WTC11 (cell line): ENCODE results near the gene GOSR1. TPM values are rescaled to one million over a fixed set of nuclear protein-coding genes. Genes with fewer than 3 reads are reported as not detected.
A peak's percentile ranks its signal among the peaks of the same experiment; 100 is the strongest.

Source experiments
- AFF4 ChIP-seq: sonication (generic); formaldehyde crosslinking; IDR thresholded peaks from 2 replicates; pipeline ENCODE4 v1.8.1; 2023; ENCODE audit warnings: mild to moderate bottlenecking, missing genetic modification reagents, borderline replicate concordance
- ARID4B ChIP-seq: sonication (generic); formaldehyde crosslinking; IDR thresholded peaks from 2 replicates; pipeline ENCODE4 v1.8.0; 2023; ENCODE audit warnings: missing genetic modification reagents, mild to moderate bottlenecking, borderline replicate concordance
- ATF1 ChIP-seq: sonication (generic); formaldehyde crosslinking; IDR thresholded peaks from 2 replicates; pipeline ENCODE4 v1.8.1; 2023; ENCODE audit warnings: mild to moderate bottlenecking, moderate library complexity, missing genetic modification reagents
- ATF2 ChIP-seq: sonication (generic); formaldehyde crosslinking; IDR thresholded peaks from 2 replicates; pipeline ENCODE4 v1.8.1; 2022; ENCODE audit warnings: low read depth, missing genetic modification reagents, borderline replicate concordance
- ATF6 ChIP-seq: sonication (generic); formaldehyde crosslinking; IDR thresholded peaks from 2 replicates; pipeline ENCODE4 v1.8.1; 2023; ENCODE audit warnings: mild to moderate bottlenecking, missing genetic modification reagents
- ERG ChIP-seq: fragments of 250-450 bp; sonication (Bioruptor Pico); IDR thresholded peaks from 2 replicates; pipeline ENCODE4 v1.8.0; 2021; ENCODE audit warnings: mild to moderate bottlenecking
- FOXP1 ChIP-seq: sonication (generic); formaldehyde crosslinking; IDR thresholded peaks from 2 replicates; pipeline ENCODE4 v1.8.0; 2022; ENCODE audit warnings: missing genetic modification reagents, mild to moderate bottlenecking, moderate library complexity, borderline replicate concordance
- GTF2I ChIP-seq: fragments of 250-450 bp; sonication (Bioruptor Pico); conservative IDR thresholded peaks from 2 replicates; pipeline ENCODE4 v1.4.0; 2021; ENCODE audit warnings: mild to moderate bottlenecking
- JAZF1 ChIP-seq: fragments of 250-450 bp; sonication (Bioruptor Pico); IDR thresholded peaks from 2 replicates; pipeline ENCODE4 v1.9.0; 2021; ENCODE audit warnings: moderate library complexity, mild to moderate bottlenecking, inconsistent platforms
- JUN ChIP-seq: sonication (generic); formaldehyde crosslinking; IDR thresholded peaks from 2 replicates; pipeline ENCODE4 v1.8.0; 2023; ENCODE audit warnings: mild to moderate bottlenecking, missing genetic modification reagents
- KAT7 ChIP-seq: sonication (generic); formaldehyde crosslinking; IDR thresholded peaks from 2 replicates; pipeline ENCODE4 v1.8.1; 2023; ENCODE audit warnings: missing genetic modification reagents, mild to moderate bottlenecking, borderline replicate concordance
- MYBL2 ChIP-seq: sonication (generic); formaldehyde crosslinking; IDR thresholded peaks from 2 replicates; pipeline ENCODE4 v1.8.1; 2023; ENCODE audit warnings: mild to moderate bottlenecking, moderate library complexity, missing genetic modification reagents
- NR1H2 ChIP-seq: sonication (generic); formaldehyde crosslinking; IDR thresholded peaks from 2 replicates; pipeline ENCODE4 v1.9.0; 2021; ENCODE audit warnings: mild to moderate bottlenecking, moderate library complexity, missing genetic modification reagents
- OVOL2 ChIP-seq: fragments of 250-450 bp; sonication (Bioruptor Pico); IDR thresholded peaks from 2 replicates; pipeline ENCODE4 v1.9.0; 2021; ENCODE audit warnings: mild to moderate bottlenecking, borderline replicate concordance
- SMAD4 ChIP-seq: sonication (generic); formaldehyde crosslinking; IDR thresholded peaks from 2 replicates; pipeline ENCODE4 v1.8.0; 2022; ENCODE audit warnings: mild to moderate bottlenecking, missing genetic modification reagents
- SP1 ChIP-seq: sonication (generic); formaldehyde crosslinking; conservative IDR thresholded peaks from 2 replicates; pipeline ENCODE4 v1.8.1; 2022; ENCODE audit warnings: missing genetic modification reagents
- TP53 ChIP-seq: sonication (generic); formaldehyde crosslinking; IDR thresholded peaks from 2 replicates; pipeline ENCODE4 v1.8.1; 2023; ENCODE audit warnings: mild to moderate bottlenecking, missing genetic modification reagents
- ZNF232 ChIP-seq: sonication (generic); formaldehyde crosslinking; IDR thresholded peaks from 2 replicates; pipeline ENCODE4 v1.8.0; 2022; ENCODE audit warnings: mild to moderate bottlenecking, missing genetic modification reagents
- ZNF396 ChIP-seq: fragments of 250-450 bp; sonication (Bioruptor Pico); IDR thresholded peaks from 2 replicates; pipeline ENCODE4 v1.8.0; 2021; ENCODE audit warnings: mild to moderate bottlenecking, moderate library complexity, borderline replicate concordance
- ZNF423 ChIP-seq: fragments of 250-450 bp; sonication (Bioruptor Pico); IDR thresholded peaks from 2 replicates; pipeline ENCODE4 v2.1.2; 2022; ENCODE audit warnings: mild to moderate bottlenecking, moderate library complexity
- total RNA-seq: library from RNA; stranded (reverse); gene quantifications from 3 replicates; pipeline ENCODE4 v1.2.3, GENCODE V29; 2021
- TF ChIP-seq, protein P1 (sequence below): fragments of 250-450 bp; sonication (Bioruptor Pico); IDR thresholded peaks from 2 replicates; pipeline ENCODE4 v2.1.2; 2022; ENCODE audit warnings: mild to moderate bottlenecking, moderate library complexity
- TF ChIP-seq, protein P2 (sequence below): fragments of 250-450 bp; sonication (Bioruptor Pico); IDR thresholded peaks from 2 replicates; pipeline ENCODE4 v1.9.0; 2021; ENCODE audit warnings: mild to moderate bottlenecking

Gene GOSR1
- total RNA-seq, 1 experiment from 2014 or later = 37.4 TPM

GRCh38 chr17:30477083-30477773 lies at the start of gene GOSR1 (continued):
- TF ChIP-seq ARID4B (CRISPR knock-in tag) (peak; percentile 89), GTF2I (CRISPR knock-in tag) (no peak), ATF2 (CRISPR knock-in tag) (no peak), ATF1 (no peak), OVOL2 (CRISPR knock-in tag) (no peak), KAT7 (CRISPR knock-in tag) (no peak), SP1 (no peak; the same call in 1 of the 2 replicates), TP53 (CRISPR knock-in tag) (no peak), MYBL2 (CRISPR knock-in tag) (0 out of 2 replicates have a peak, but pooled peaks have one; percentile 55), ZNF396 (CRISPR knock-in tag) (no peak), ZNF232 (peak; percentile 91), ERG (CRISPR knock-in tag) (no peak), NR1H2 (CRISPR knock-in tag) (no peak), FOXP1 (CRISPR knock-in tag) (peak; percentile 75), ATF6 (CRISPR knock-in tag) (0 out of 2 replicates have a peak, but pooled peaks have one; percentile 57), SMAD4 (no peak), JAZF1 (CRISPR knock-in tag) (no peak), JUN (CRISPR knock-in tag) (no peak), ZNF423 (CRISPR knock-in tag) (no peak), AFF4 (CRISPR knock-in tag) (no peak)
- TF ChIP-seq, protein P1, sequence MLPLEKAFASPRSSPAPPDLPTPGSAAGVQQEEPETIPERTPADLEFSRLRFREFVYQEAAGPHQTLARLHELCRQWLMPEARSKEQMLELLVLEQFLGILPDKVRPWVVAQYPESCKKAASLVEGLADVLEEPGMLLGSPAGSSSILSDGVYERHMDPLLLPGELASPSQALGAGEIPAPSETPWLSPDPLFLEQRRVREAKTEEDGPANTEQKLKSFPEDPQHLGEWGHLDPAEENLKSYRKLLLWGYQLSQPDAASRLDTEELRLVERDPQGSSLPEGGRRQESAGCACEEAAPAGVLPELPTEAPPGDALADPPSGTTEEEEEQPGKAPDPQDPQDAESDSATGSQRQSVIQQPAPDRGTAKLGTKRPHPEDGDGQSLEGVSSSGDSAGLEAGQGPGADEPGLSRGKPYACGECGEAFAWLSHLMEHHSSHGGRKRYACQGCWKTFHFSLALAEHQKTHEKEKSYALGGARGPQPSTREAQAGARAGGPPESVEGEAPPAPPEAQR (CRISPR knock-in tag) = no peak
- TF ChIP-seq, protein P2, sequence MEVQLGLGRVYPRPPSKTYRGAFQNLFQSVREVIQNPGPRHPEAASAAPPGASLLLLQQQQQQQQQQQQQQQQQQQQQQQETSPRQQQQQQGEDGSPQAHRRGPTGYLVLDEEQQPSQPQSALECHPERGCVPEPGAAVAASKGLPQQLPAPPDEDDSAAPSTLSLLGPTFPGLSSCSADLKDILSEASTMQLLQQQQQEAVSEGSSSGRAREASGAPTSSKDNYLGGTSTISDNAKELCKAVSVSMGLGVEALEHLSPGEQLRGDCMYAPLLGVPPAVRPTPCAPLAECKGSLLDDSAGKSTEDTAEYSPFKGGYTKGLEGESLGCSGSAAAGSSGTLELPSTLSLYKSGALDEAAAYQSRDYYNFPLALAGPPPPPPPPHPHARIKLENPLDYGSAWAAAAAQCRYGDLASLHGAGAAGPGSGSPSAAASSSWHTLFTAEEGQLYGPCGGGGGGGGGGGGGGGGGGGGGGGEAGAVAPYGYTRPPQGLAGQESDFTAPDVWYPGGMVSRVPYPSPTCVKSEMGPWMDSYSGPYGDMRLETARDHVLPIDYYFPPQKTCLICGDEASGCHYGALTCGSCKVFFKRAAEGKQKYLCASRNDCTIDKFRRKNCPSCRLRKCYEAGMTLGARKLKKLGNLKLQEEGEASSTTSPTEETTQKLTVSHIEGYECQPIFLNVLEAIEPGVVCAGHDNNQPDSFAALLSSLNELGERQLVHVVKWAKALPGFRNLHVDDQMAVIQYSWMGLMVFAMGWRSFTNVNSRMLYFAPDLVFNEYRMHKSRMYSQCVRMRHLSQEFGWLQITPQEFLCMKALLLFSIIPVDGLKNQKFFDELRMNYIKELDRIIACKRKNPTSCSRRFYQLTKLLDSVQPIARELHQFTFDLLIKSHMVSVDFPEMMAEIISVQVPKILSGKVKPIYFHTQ (CRISPR knock-in tag) = no peak
